ENCODE data around the gene EIF4H.

The EIF4H gene

GRCh38 chr7:74228951-74229900, 55.1 kb downstream of the EIF4H start:
- DNase-seq: no peak

- DNase-seq: no peak
These were observed 56.5 kb downstream of the EIF4H start for GRCh38 chr7:74230446-74231231.

GRCh38 chr7:74231232-74231590, 57.1 kb downstream of the EIF4H start:
- DNase-seq: no peak

- no peak for DNase-seq
These were observed 59.6 kb downstream of the EIF4H start for GRCh38 chr7:74233655-74234285.

- no peak for DNase-seq
These were observed 61.5 kb downstream of the EIF4H start for GRCh38 chr7:74235518-74236268.

GRCh38 chr7:74236284-74236683, 62.1 kb downstream of the EIF4H start:
- no peak for DNase-seq

- DNase-seq: no peak
These were observed 66.3 kb downstream of the EIF4H start for GRCh38 chr7:74240482-74240881.

- DNase-seq: no peak
These were observed 67.9 kb downstream of the EIF4H start for GRCh38 chr7:74242122-74242443.

GRCh38 chr7:74246497-74246896, 72.3 kb downstream of the EIF4H start:
- no peak for DNase-seq

Data from NCI-H748 treated with DMSO at 0.1 percent for 48 hours (cell line).